ENCODE data around the gene FBXO44.
"Not testable (repeated sequence)": the region's sequence is repeated elsewhere in the genome, so short reads cannot be mapped to it uniquely, and the experiment has no call there.

FBXO44 gene

GRCh38 chr1:11654137-11654938, at the start of gene FBXO44, which contains the start of gene FBXO2:
Gene FBXO44 (plus strand): TSS chr1:11654877. CDS start chr1:11655836, 959 bp downstream.
Gene FBXO2 (minus strand): TSS chr1:11654429. CDS start chr1:11654340, 89 bp downstream.
- peak; percentile 66 to 73 for DNase-seq

- DNase-seq = no peak
Observed at GRCh38 chr1:11606775-11607174, 47.9 kb upstream of the FBXO44 start.

- DNase-seq = not testable (repeated sequence)
Observed at GRCh38 chr1:11608596-11609130, 46.0 kb upstream of the FBXO44 start.

GRCh38 chr1:11609378-11609777, 45.3 kb upstream of the FBXO44 start:
- not testable (repeated sequence) for DNase-seq

GRCh38 chr1:11610629-11611180, 44.0 kb upstream of the FBXO44 start:
- no peak for DNase-seq

- DNase-seq = no peak
Observed at GRCh38 chr1:11611638-11612327, 42.9 kb upstream of the FBXO44 start.

- no peak for DNase-seq
Observed at GRCh38 chr1:11613347-11613746, 41.3 kb upstream of the FBXO44 start.

- DNase-seq = no peak
Observed at GRCh38 chr1:11615090-11615489, 39.6 kb upstream of the FBXO44 start.

GRCh38 chr1:11616766-11617165, 37.9 kb upstream of the FBXO44 start:
- no peak for DNase-seq

GRCh38 chr1:11617314-11617713, 37.4 kb upstream of the FBXO44 start:
- no peak for DNase-seq

GRCh38 chr1:11617741-11618140, 36.9 kb upstream of the FBXO44 start:
- no peak for DNase-seq

GRCh38 chr1:11620405-11620804, 34.3 kb upstream of the FBXO44 start:
- no peak for DNase-seq

- DNase-seq = no peak
Observed at GRCh38 chr1:11620924-11621323, 33.8 kb upstream of the FBXO44 start.

- no peak for DNase-seq
Observed at GRCh38 chr1:11622398-11622797, 32.3 kb upstream of the FBXO44 start.

- DNase-seq = no peak
Observed at GRCh38 chr1:11623702-11624101, 31.0 kb upstream of the FBXO44 start.

GRCh38 chr1:11626551-11626950, 28.1 kb upstream of the FBXO44 start:
- no peak for DNase-seq

- no peak for DNase-seq
Observed at GRCh38 chr1:11628767-11629166, 25.9 kb upstream of the FBXO44 start.

GRCh38 chr1:11629184-11630016, 25.3 kb upstream of the FBXO44 start:
- no peak for DNase-seq

GRCh38 chr1:11634365-11635192, 20.1 kb upstream of the FBXO44 start:
- no peak for DNase-seq

GRCh38 chr1:11638121-11638520, 16.6 kb upstream of the FBXO44 start:
- DNase-seq = no peak

- no peak for DNase-seq
Observed at GRCh38 chr1:11639372-11639771, 15.3 kb upstream of the FBXO44 start.

GRCh38 chr1:11640101-11640500, 14.6 kb upstream of the FBXO44 start:
- no peak for DNase-seq

Data from activated CD4-positive, alpha-beta T cell treated with anti-CD3 and anti-CD28 coated beads for 4 hours (primary cell).